Mesodermal cell (in vitro differentiated cells): ENCODE data around the gene GATB.

ENCODE experiments used
- H3K27ac ChIP-seq: 2 replicates; pipeline ENCODE4 v1.7.0; 2013; ENCODE audit warnings: mild to moderate bottlenecking, low read depth, low read length, moderate library complexity; ENCODE audit not compliant: severe bottlenecking
- H3K36me3 ChIP-seq: 2 replicates; pipeline ENCODE4 v1.7.1; 2013; ENCODE audit warnings: mild to moderate bottlenecking, low read length, moderate library complexity; ENCODE audit not compliant: control insufficient read depth, insufficient read depth
- H3K4me1 ChIP-seq: one replicate; pipeline ENCODE4 v1.7.1; 2013; ENCODE audit warnings: mild to moderate bottlenecking, low read length; ENCODE audit not compliant: insufficient read depth, control insufficient read depth, poor library complexity, severe bottlenecking
- H3K4me3 ChIP-seq: 2 replicates; pipeline ENCODE4 v1.7.0; 2013; ENCODE audit warnings: low read length, control low read depth, mild to moderate bottlenecking; ENCODE audit not compliant: insufficient read depth, poor library complexity, severe bottlenecking; ENCODE audit errors: extremely low read depth
- H3K9me3 ChIP-seq: 2 replicates; pipeline ENCODE4 v1.7.1; 2013; ENCODE audit warnings: mild to moderate bottlenecking, low read length, moderate library complexity; ENCODE audit not compliant: control insufficient read depth
- WGBS, 2 experiments: methylation state at CpG; one replicate each; pipeline ENCODE4 v1.1.5; 2013; ENCODE audit warnings: missing lambda C conversion rate in 2 of 2; ENCODE audit not compliant: insufficient coverage in 2 of 2; 5-methylcytosine and 5-hydroxymethylcytosine counted together

Gene GATB

GRCh38 chr4:151656058-151656457, 104.7 kb downstream of the GATB start:
- H3K4me3 ChIP-seq, result no peak overlapping the region
- H3K4me1 ChIP-seq, result no peaks in the 10 kb centered on the region
- H3K27ac ChIP-seq, result no peak overlapping the region
- 88 to 89% methylated on average over 3 to 6 of the region's 8 CpGs for WGBS, 2 experiments
- no peaks in the 10 kb centered on the region for H3K36me3 ChIP-seq
- no peaks in the 10 kb centered on the region for H3K9me3 ChIP-seq

- H3K27ac ChIP-seq, result no peak overlapping the region
- WGBS, 2 experiments, result 91 to 92% methylated on average over 7 of the region's 7 CpGs
- no peaks in the 10 kb centered on the region for H3K36me3 ChIP-seq
- H3K4me1 ChIP-seq, result no peaks in the 10 kb centered on the region
- no peaks in the 10 kb centered on the region for H3K9me3 ChIP-seq
- H3K4me3 ChIP-seq, result no peak overlapping the region
Observed at GRCh38 chr4:151653548-151653918, 107.3 kb downstream of the GATB start.

GRCh38 chr4:151652841-151653547, 107.8 kb downstream of the GATB start:
- Histone ChIP-seq H3K27ac (no peak overlapping the region), H3K9me3 (no peaks in the 10 kb centered on the region), H3K4me3 (no peak overlapping the region), H3K36me3 (no peaks in the 10 kb centered on the region), H3K4me1 (no peaks in the 10 kb centered on the region)
- WGBS, 2 experiments, result 90 to 92% methylated on average over 2 of the region's 3 CpGs

GRCh38 chr4:151651496-151651895, 109.3 kb downstream of the GATB start:
- Histone ChIP-seq H3K4me1 (peaks cover under 1% of the 10 kb centered on the region), H3K4me3 (no peak overlapping the region), H3K36me3 (no peaks in the 10 kb centered on the region), H3K27ac (no peak overlapping the region), H3K9me3 (no peaks in the 10 kb centered on the region)
- 86 to 100% methylated on average over 1 of the region's 1 CpG for WGBS, 2 experiments

- H3K36me3 ChIP-seq, result no peaks in the 10 kb centered on the region
- H3K4me3 ChIP-seq, result no peak overlapping the region
- peaks cover 5% of the 10 kb centered on the region for H3K4me1 ChIP-seq
- H3K27ac ChIP-seq, result no peak overlapping the region
- no peaks in the 10 kb centered on the region for H3K9me3 ChIP-seq
- WGBS, 2 experiments, result 92 to 93% methylated on average over 9 to 13 of the region's 13 CpGs
Observed at GRCh38 chr4:151649479-151649878, 111.3 kb downstream of the GATB start.

GRCh38 chr4:151646322-151646721, 114.5 kb downstream of the GATB start:
- Histone ChIP-seq H3K36me3 (no peaks in the 10 kb centered on the region), H3K4me3 (no peak overlapping the region), H3K9me3 (no peaks in the 10 kb centered on the region), H3K27ac (no peak overlapping the region), H3K4me1 (peaks cover 5% of the 10 kb centered on the region)
- WGBS, 2 experiments, result 74 to 84% methylated on average over 3 to 5 of the region's 5 CpGs

GRCh38 chr4:151644622-151645021, 116.2 kb downstream of the GATB start:
- Histone ChIP-seq H3K4me1 (peaks cover 5% of the 10 kb centered on the region), H3K9me3 (no peaks in the 10 kb centered on the region), H3K36me3 (no peaks in the 10 kb centered on the region), H3K27ac (no peak overlapping the region), H3K4me3 (no peak overlapping the region)
- WGBS, 2 experiments, result 22 to 33% methylated on average over 3 of the region's 3 CpGs

GRCh38 chr4:151643564-151643963, 117.2 kb downstream of the GATB start:
- no peaks in the 10 kb centered on the region for H3K36me3 ChIP-seq
- no peaks in the 10 kb centered on the region for H3K9me3 ChIP-seq
- H3K4me3 ChIP-seq, result no peak overlapping the region
- no peak overlapping the region for H3K27ac ChIP-seq
- 80 to 100% methylated on average over 1 of the region's 4 CpGs for WGBS, 2 experiments
- peaks cover 5% of the 10 kb centered on the region for H3K4me1 ChIP-seq

- Histone ChIP-seq H3K4me3 (no peak overlapping the region), H3K36me3 (no peaks in the 10 kb centered on the region), H3K4me1 (peaks cover 5% of the 10 kb centered on the region), H3K9me3 (no peaks in the 10 kb centered on the region), H3K27ac (no peak overlapping the region)
- 100% methylated on average over 1 of the region's 2 CpGs for WGBS, 2 experiments
Observed at GRCh38 chr4:151641983-151642382, 118.8 kb downstream of the GATB start.

- H3K4me3 ChIP-seq, result no peak overlapping the region
- H3K27ac ChIP-seq, result no peak overlapping the region
- WGBS, 2 experiments, result no CpG with 5 or more reads among the region's 2 CpGs
- H3K9me3 ChIP-seq, result no peaks in the 10 kb centered on the region
- no peaks in the 10 kb centered on the region for H3K36me3 ChIP-seq
- peaks cover 1% of the 10 kb centered on the region for H3K4me1 ChIP-seq
Observed at GRCh38 chr4:151641167-151641566, 119.6 kb downstream of the GATB start.

- H3K27ac ChIP-seq, result no peak overlapping the region
- H3K4me1 ChIP-seq, result no peaks in the 10 kb centered on the region
- no peak overlapping the region for H3K4me3 ChIP-seq
- 67 to 83% methylated on average over 1 of the region's 1 CpG for WGBS, 2 experiments
- H3K36me3 ChIP-seq, result no peaks in the 10 kb centered on the region
- H3K9me3 ChIP-seq, result no peaks in the 10 kb centered on the region
Observed at GRCh38 chr4:151640381-151640780, 120.4 kb downstream of the GATB start.
